HEK293 (cell line): Measurements from ENCODE around the gene HLA-DQB2.

Experiments used
- CTCF ChIP-seq: fragments of 450-650 bp; formaldehyde crosslinking; IDR thresholded peaks from 2 replicates; pipeline ENCODE4 v1.5.1; 2016; ENCODE audit warnings: missing biosample characterization, missing genetic modification characterization
- PRDM10 ChIP-seq: fragments of 450-650 bp; formaldehyde crosslinking; IDR thresholded peaks from 2 replicates; pipeline ENCODE4 v1.5.1; 2016; ENCODE audit warnings: missing biosample characterization, missing genetic modification characterization
- REPIN1 ChIP-seq: fragments of 450-650 bp; formaldehyde crosslinking; IDR thresholded peaks from 2 replicates; pipeline ENCODE4 v1.5.1; 2017; ENCODE audit warnings: missing biosample characterization, missing genetic modification characterization, low read depth
- REST ChIP-seq: fragments of 450-650 bp; formaldehyde crosslinking; IDR thresholded peaks from 2 replicates; pipeline ENCODE4 v1.5.1; 2016; ENCODE audit warnings: missing biosample characterization, missing genetic modification characterization
- ZBTB10 ChIP-seq: fragments of 450-650 bp; formaldehyde crosslinking; IDR thresholded peaks from 2 replicates; pipeline ENCODE4 v1.5.1; 2016; ENCODE audit warnings: missing biosample characterization, missing genetic modification characterization
- ZBTB26 ChIP-seq: fragments of 450-650 bp; formaldehyde crosslinking; optimal IDR thresholded peaks from 2 replicates; pipeline ENCODE3; 2016; ENCODE audit warnings: missing biosample characterization, mild to moderate bottlenecking, missing genetic modification characterization
- ZNF558 ChIP-seq: fragments of 450-650 bp; formaldehyde crosslinking; IDR thresholded peaks from 2 replicates; pipeline ENCODE4 v1.5.1; 2016; ENCODE audit warnings: missing biosample characterization, missing genetic modification characterization
- ZNF639 ChIP-seq: fragments of 450-650 bp; formaldehyde crosslinking; IDR thresholded peaks from 2 replicates; pipeline ENCODE4 v1.5.1; 2016; ENCODE audit warnings: missing biosample characterization, missing genetic modification characterization
- ZNF707 ChIP-seq: fragments of 450-650 bp; formaldehyde crosslinking; IDR thresholded peaks from 2 replicates; pipeline ENCODE4 v1.5.1; 2016; ENCODE audit warnings: missing biosample characterization, missing genetic modification characterization
- ZNF843 ChIP-seq: fragments of 450-650 bp; formaldehyde crosslinking; IDR thresholded peaks from 2 replicates; pipeline ENCODE4 v1.5.1; 2016; ENCODE audit warnings: missing biosample characterization, missing genetic modification characterization

GRCh38 chr6:32764048-32764447 is 716 bp upstream of the HLA-DQB2 start:
- no peak for TF ChIP-seq PRDM10 (tag by site-specific recombination)
- TF ChIP-seq ZNF707 (tag by site-specific recombination): no peak
- no peak for TF ChIP-seq CTCF (tag by site-specific recombination)
- no peak for TF ChIP-seq ZNF843
- no peak for TF ChIP-seq ZNF558 (tag by site-specific recombination)
- no peak for TF ChIP-seq ZBTB10
- no peak for TF ChIP-seq ZBTB26 (tag by site-specific recombination)
- no peak for TF ChIP-seq REPIN1
- TF ChIP-seq ZNF639: no peak
- TF ChIP-seq REST (tag by site-specific recombination): no peak
